Subcutaneous adipose tissue (tissue), 4 donors: ENCODE measurements around the gene KHDRBS1. TPM values are rescaled to one million over a fixed set of nuclear protein-coding genes. Genes with fewer than 3 reads are reported as not detected.

ENCODE experiments used
- total RNA-seq, 4 donors: library from RNA; depleted of rRNA; stranded (reverse); fragments of >200 nt; gene quantifications; one replicate each; pipeline ENCODE4 v1.1.0, GENCODE V29; 2016
- TF ChIP-seq, protein P1 (sequence below): fragments of 450-650 bp; IDR thresholded peaks from one replicate; pipeline ENCODE4 v1.5.1; 2016; ENCODE audit warnings: low read depth, mild to moderate bottlenecking, control low read depth, antibody characterized with exemption, moderate library complexity

Gene KHDRBS1
- total RNA-seq, 4 donors from 2014 or later: 56.4 to 92.9 (median 63.2) TPM

DNA sequence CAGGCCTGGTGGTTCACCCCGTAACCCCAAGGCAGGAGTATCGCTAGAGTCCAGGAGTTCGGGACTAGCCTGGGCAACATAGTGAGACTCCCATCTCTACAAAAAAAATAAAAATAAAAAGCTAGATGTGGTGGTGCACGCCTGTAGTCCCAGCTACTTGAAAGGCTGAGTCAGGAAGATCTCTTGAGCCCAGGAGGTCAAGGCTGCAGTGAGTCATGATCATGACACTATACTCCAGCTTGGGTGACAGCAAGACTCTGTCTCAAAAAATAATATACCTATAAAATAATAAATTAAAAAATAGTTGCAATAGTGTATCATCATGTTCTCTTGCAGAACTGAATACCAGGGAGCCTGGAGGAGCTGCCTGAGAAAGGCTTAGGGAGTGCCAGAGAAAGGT lies 39.2 kb downstream of the KHDRBS1 start:
- TF ChIP-seq, protein P1, sequence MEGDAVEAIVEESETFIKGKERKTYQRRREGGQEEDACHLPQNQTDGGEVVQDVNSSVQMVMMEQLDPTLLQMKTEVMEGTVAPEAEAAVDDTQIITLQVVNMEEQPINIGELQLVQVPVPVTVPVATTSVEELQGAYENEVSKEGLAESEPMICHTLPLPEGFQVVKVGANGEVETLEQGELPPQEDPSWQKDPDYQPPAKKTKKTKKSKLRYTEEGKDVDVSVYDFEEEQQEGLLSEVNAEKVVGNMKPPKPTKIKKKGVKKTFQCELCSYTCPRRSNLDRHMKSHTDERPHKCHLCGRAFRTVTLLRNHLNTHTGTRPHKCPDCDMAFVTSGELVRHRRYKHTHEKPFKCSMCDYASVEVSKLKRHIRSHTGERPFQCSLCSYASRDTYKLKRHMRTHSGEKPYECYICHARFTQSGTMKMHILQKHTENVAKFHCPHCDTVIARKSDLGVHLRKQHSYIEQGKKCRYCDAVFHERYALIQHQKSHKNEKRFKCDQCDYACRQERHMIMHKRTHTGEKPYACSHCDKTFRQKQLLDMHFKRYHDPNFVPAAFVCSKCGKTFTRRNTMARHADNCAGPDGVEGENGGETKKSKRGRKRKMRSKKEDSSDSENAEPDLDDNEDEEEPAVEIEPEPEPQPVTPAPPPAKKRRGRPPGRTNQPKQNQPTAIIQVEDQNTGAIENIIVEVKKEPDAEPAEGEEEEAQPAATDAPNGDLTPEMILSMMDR: no peak

DNA sequence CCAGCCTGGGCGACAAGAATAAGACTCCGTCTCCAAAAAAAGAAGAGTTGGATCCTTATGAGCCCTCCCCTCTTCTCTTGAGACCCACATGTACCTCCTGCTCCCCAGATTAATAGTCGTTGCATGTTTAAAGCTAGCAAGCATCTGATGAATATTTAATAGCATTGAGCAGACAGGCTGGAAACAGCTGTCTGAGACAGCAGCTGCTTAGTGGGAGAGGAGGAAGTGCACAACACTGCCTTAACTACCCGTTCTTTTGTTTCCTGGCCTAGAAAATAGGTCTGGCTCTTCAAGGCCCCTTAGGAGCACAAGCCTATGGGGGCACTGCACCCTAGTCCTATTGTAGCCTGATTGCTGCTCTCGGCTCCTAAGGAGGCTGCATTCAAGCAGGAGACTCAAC lies 41.7 kb downstream of the KHDRBS1 start:
- TF ChIP-seq, protein P1: no peak

DNA sequence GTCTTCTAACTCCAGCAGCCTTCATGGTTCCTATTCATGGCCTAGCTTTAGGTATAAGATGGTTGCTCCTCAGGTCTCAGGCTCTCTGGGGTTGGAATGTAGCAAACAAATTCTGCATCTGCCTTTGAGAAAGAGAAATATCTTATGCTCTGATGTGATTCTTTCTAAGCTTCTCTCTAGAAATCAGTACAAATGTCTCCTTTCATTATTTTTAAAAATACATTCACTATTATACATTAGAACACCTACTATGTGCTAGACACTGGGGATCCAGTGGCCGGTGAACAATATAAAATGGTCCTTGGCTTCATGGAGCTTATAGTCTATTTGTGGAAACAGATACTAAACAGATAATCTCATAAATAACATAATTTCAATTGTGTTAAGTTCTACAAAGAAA lies 42.9 kb downstream of the KHDRBS1 start:
- TF ChIP-seq, protein P1: no peak

DNA sequence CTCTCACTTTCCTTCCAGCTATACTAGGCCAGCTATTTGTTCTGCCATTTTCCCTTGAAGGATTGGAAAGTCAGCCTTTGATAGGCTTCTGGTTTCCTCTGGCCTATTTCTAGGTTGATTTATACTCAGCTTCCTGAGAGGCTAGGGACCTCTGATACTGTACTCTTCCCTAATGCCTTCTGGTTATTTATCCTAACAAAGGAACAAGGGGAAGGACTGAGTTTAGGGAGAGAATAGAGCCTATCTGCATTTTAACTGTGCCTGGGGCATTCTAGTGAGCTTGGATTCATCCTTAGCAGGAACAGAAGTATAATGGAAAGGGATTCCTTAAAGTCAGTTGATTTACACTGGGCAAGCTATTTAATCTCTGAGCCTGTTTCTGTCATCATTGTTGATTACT lies 47.2 kb downstream of the KHDRBS1 start:
- TF ChIP-seq, protein P1: no peak

DNA sequence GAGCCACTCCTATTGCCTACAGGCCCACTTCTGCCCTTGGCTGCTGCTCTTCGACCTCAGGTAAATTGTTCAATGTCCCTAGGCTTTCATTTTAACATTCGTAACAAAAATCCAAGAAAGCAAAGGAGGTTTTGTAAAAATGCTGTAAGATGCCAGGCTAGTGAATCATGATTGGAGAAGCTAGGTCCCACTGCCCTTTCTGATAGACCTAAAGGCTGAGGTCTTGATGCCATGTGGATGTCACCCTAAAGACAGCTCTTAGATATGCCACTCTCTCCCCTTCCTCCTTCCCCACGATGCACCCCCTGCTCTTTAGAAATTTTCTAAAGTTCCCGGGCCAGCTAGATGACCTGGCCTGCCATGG lies 49.2 kb downstream of the KHDRBS1 start:
- TF ChIP-seq, protein P1: no peak

DNA sequence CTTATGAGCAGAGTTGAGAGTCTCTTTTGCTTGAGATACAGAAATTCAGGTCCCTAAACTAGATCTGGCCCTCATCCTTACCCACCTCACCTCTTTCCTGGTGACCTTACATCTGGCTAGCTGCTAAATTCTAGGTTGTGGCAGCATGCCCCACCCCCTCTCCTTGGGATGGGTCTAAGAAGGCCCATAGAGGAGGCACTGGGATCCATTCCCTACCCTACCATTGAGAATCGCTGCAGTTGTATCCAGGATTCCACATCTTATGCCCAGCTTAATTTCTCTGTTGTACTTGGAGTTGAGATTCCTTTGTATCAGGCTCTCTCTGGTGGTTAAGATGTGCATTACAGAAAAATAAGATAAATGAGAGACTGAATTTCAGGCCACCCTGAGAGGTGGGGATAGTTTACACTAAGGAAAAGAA lies 49.6 kb downstream of the KHDRBS1 start:
- TF ChIP-seq, protein P1: no peak

DNA sequence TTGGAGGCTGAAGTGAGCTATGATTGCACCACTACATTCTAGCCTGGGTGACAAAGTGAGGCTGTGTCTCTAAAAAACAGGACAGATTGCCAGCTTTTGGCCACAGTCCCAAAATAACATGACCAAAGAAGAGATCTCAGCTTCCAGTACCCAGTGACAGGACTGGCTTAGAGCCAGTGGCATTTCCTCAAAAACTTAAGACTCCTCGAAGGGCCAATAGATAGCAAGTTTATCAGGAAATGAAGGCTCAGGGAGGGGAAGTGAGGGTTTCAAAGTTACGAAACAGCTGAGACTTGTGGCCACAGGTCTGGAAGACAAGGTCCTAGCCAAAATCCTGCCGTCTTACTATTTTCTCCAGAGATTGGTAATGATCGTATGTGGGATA lies 52.8 kb downstream of the KHDRBS1 start:
- TF ChIP-seq, protein P1: no peak
